ENCODE data around the gene SLC6A11.

- TF ChIP-seq CTCF (IDR thresholded peaks at IDR 0.05 in 8 of 11, conservative IDR thresholded peaks at IDR 0.05 in 3 of 11), result no peak
- no peak for TF ChIP-seq POLR2A (IDR thresholded peaks at IDR 0.05)
- no peak for TF ChIP-seq POLR2AphosphoS5 (IDR thresholded peaks at IDR 0.05)
These were observed 111.5 kb downstream of the SLC6A11 start for GRCh38 chr3:10927551-10927950.
